ENCODE data around the gene RBMS1. TPM values are rescaled to one million over a fixed set of nuclear protein-coding genes. Genes with fewer than 3 reads are reported as not detected.
"Not testable (repeated sequence)": the region's sequence is repeated elsewhere in the genome, so short reads cannot be mapped to it uniquely, and the experiment has no call there.

The RBMS1 gene
- total and polyA plus RNA-seq, 2 experiments from 2014 or later: 55.5 to 94.8 TPM

DNA sequence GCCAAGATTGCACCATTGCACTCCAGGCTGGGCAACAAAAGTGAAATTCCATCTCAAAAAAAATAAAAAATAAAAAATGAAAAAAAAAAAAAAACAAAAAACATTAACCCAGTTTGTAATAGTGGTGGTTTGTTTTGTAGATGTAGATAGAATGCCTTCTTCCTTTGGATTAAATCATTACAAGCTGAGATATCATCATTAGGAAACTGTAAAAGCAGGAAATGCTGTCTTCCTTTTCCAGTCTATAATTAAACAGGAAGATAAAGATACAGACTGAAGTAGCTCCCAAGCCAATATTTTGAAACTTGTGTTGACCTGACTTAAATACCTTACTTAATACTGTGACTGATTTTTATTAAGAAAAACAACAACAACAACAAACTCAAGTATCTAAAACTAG lies 43.1 kb downstream of the RBMS1 start:
- Histone ChIP-seq H3K4me3 (no peak overlapping the region), H3K9me2 (ENCODE audit: insufficient read depth) (peaks cover 9% of the 10 kb centered on the region; the same call in 1 of the 2 replicates), H3K27me3 (ENCODE audit: insufficient read depth) (no peaks in the 10 kb centered on the region), H2AFZ (no peak overlapping the region), H3K4me2 (no peak overlapping the region), H4K20me1 (replicated peaks; ENCODE audit: insufficient read depth) (peaks cover 14% of the 10 kb centered on the region), H3F3A (replicated peaks; ENCODE audit: low read depth) (no peaks in the 10 kb centered on the region), H3K79me2 (replicated peaks; ENCODE audit: insufficient read depth) (peaks cover 56% of the 10 kb centered on the region), H3K4me1 (ENCODE audit: insufficient read depth) (no peaks in the 10 kb centered on the region), H3K36me3 (ENCODE audit: insufficient read depth) (no peaks in the 10 kb centered on the region), H3K27ac (ENCODE audit: low read depth) (no peak overlapping the region)
- no peak overlapping the region for H3K4me3 Mint-ChIP-seq
- DNase-seq (ENCODE audit: low spot score) (no peak), ATAC-seq (no peak)
- H3K4me1 Mint-ChIP-seq: no peaks in the 10 kb centered on the region
- no peak overlapping the region for H3K27ac Mint-ChIP-seq
- H3K36me3 Mint-ChIP-seq (ENCODE audit: low read depth): peaks cover 30% of the 10 kb centered on the region
- H3K27me3 Mint-ChIP-seq (ENCODE audit: insufficient read depth, low read depth, poor library complexity): no peaks in the 10 kb centered on the region
- peaks cover 22% of the 10 kb centered on the region for H3K9me3 Mint-ChIP-seq
- no peak for TF ChIP-seq NANOG (IDR thresholded peaks at IDR 0.05; ENCODE audit: borderline replicate concordance)
- TF ChIP-seq ZNF331 (CRISPR knock-in tag; IDR thresholded peaks at IDR 0.05; ENCODE audit: low read depth): no peak
- no peak for TF ChIP-seq REST (IDR thresholded peaks at IDR 0.05; ENCODE audit: unreplicated experiment)
- no peak for TF ChIP-seq EZH2 (IDR thresholded peaks at IDR 0.05; ENCODE audit: low read depth, unreplicated experiment)
- TF ChIP-seq, protein P1, sequence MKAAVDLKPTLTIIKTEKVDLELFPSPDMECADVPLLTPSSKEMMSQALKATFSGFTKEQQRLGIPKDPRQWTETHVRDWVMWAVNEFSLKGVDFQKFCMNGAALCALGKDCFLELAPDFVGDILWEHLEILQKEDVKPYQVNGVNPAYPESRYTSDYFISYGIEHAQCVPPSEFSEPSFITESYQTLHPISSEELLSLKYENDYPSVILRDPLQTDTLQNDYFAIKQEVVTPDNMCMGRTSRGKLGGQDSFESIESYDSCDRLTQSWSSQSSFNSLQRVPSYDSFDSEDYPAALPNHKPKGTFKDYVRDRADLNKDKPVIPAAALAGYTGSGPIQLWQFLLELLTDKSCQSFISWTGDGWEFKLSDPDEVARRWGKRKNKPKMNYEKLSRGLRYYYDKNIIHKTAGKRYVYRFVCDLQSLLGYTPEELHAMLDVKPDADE (IDR thresholded peaks at IDR 0.05): no peak
- TF ChIP-seq STAT1 (IDR thresholded peaks at IDR 0.05; ENCODE audit: unreplicated experiment): no peak
- TF ChIP-seq ZNF462 (CRISPR knock-in tag; IDR thresholded peaks at IDR 0.05): no peak
- TF ChIP-seq POLR2AphosphoS5 (IDR thresholded peaks at IDR 0.05; ENCODE audit: low read depth): no peak
- TF ChIP-seq CREB1 (CRISPR knock-in tag; IDR thresholded peaks at IDR 0.05; ENCODE audit: low read depth): no peak
- no peak for TF ChIP-seq CTCF (conservative IDR thresholded peaks at IDR 0.05; ENCODE audit: low read depth in 2 of 2)
- TF ChIP-seq ZNF114 (CRISPR knock-in tag; IDR thresholded peaks at IDR 0.05): no peak

- H2AFZ ChIP-seq; H3K27me3 ChIP-seq (ENCODE audit: insufficient read depth); ATAC-seq; H3F3A ChIP-seq (replicated peaks; ENCODE audit: low read depth); H3K9me2 ChIP-seq (ENCODE audit: insufficient read depth); H4K20me1 ChIP-seq (replicated peaks; ENCODE audit: insufficient read depth); H3K4me1 Mint-ChIP-seq; H3K27ac Mint-ChIP-seq; H3K4me1 ChIP-seq (ENCODE audit: insufficient read depth); H3K4me3 Mint-ChIP-seq; H3K4me2 ChIP-seq; H3K36me3 ChIP-seq (ENCODE audit: insufficient read depth); H3K27me3 Mint-ChIP-seq (ENCODE audit: insufficient read depth, low read depth, poor library complexity); H3K4me3 ChIP-seq; DNase-seq (ENCODE audit: low spot score); H3K27ac ChIP-seq (ENCODE audit: low read depth): not testable (repeated sequence)
- peaks cover 58% of the 10 kb centered on the region for H3K79me2 ChIP-seq (replicated peaks; ENCODE audit: insufficient read depth)
- Mint-ChIP-seq H3K36me3 (ENCODE audit: low read depth) (peaks cover 30% of the 10 kb centered on the region), H3K9me3 (peaks cover 22% of the 10 kb centered on the region)
Measured at GRCh38 chr2:160448821-160449220, 44.8 kb downstream of the RBMS1 start.

Measured in GM23338 (cell line).